NT2/D1 (cell line): ENCODE results near the gene TRMO.

Source experiments
- SUZ12 ChIP-seq: IDR thresholded peaks from 2 replicates; pipeline ENCODE4 v1.6.1; 2011; ENCODE audit not compliant: insufficient read length, insufficient read depth; ENCODE audit errors: extremely low read depth
- YY1 ChIP-seq: IDR thresholded peaks from 2 replicates; pipeline ENCODE4 v1.6.1; 2011; ENCODE audit not compliant: insufficient read length, insufficient read depth
- ZNF274 ChIP-seq: IDR thresholded peaks from 2 replicates; pipeline ENCODE4 v1.6.1; 2011; ENCODE audit warnings: mild to moderate bottlenecking, low read depth, low read length

DNA sequence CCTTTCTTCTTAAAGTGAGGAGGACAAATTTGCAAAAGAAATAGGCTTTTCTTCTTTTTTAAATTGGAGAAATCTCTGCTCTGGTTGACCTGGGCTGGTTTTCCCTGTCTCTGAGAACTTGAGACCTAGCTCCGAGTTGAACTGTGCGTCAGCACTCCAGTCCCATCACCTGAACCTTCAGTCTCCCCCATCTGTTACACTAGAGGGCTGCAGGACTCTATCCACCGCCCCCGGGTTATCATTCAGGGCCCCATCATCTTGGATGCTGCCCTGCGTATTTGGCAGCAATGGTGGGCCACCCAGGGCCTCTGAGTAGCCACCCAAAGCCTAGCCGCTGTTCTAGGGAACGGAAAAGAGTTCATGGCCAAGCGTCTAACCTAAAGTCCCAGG, 66.8 kb downstream of the TRMO start:
- no peak for TF ChIP-seq ZNF274
- TF ChIP-seq YY1, result no peak
- TF ChIP-seq SUZ12, result no peak
